HepG2 (cell line): ENCODE measurements around the gene ASL. TPM values are rescaled to one million over a fixed set of nuclear protein-coding genes. Genes with fewer than 3 reads are reported as not detected.

Experiments
- MYC ChIP-seq: sonication (generic); formaldehyde crosslinking; IDR thresholded peaks from 2 replicates; pipeline ENCODE4 v1.9.0; 2021; ENCODE audit warnings: missing genetic modification reagents, borderline replicate concordance
- SIN3A ChIP-seq: IDR thresholded peaks from 2 replicates; pipeline ENCODE4 v1.6.1; 2011; ENCODE audit warnings: low read depth, mild to moderate bottlenecking, control low read depth, low read length, borderline replicate concordance
- SIX1 ChIP-seq: sonication (generic); formaldehyde crosslinking; IDR thresholded peaks from 2 replicates; pipeline ENCODE4 v1.4.0; 2020; ENCODE audit warnings: missing genetic modification reagents, borderline replicate concordance
- ZFX ChIP-seq: sonication (generic); formaldehyde crosslinking; IDR thresholded peaks from 2 replicates; pipeline ENCODE4 v1.4.0; 2020; ENCODE audit warnings: mild to moderate bottlenecking, low read depth, missing genetic modification reagents, moderate library complexity
- ZFYVE20 ChIP-seq: sonication (generic); formaldehyde crosslinking; IDR thresholded peaks from 2 replicates; pipeline ENCODE4 v1.8.0; 2023; ENCODE audit warnings: low read depth, mild to moderate bottlenecking, moderate library complexity, missing genetic modification reagents, borderline replicate concordance
- ZNF607 ChIP-seq: sonication (generic); formaldehyde crosslinking; IDR thresholded peaks from 2 replicates; pipeline ENCODE4 v1.5.1; 2020; ENCODE audit warnings: missing genetic modification reagents, mild to moderate bottlenecking, borderline replicate concordance
- ZNF776 ChIP-seq: sonication (generic); formaldehyde crosslinking; IDR thresholded peaks from 2 replicates; pipeline ENCODE4 v1.4.0; 2020; ENCODE audit warnings: mild to moderate bottlenecking, missing genetic modification reagents
- polyA plus RNA-seq, 8 experiments: library from polyadenylated mRNA; depleted of rRNA in 3 of 8; stranded (reverse) in 7 of 8; unstranded in 1 of 8; fragments of >200 nt; fragmentation: Illumina TruSeq in 4 of 8; extraction: Trizol in 4 of 8; gene quantifications; 2 replicates each; pipeline versions ENCODE4 v1.2.1 to v1.2.3, GENCODE V29; 2011 to 2016; ENCODE audit warnings: low read depth in 4 of 8, missing spikeins in 1 of 8, mixed read lengths in 1 of 8; ENCODE audit not compliant: insufficient read depth in 1 of 8
- total RNA-seq, 5 experiments: library from RNA; depleted of rRNA; stranded (reverse); fragments of >200 nt; fragmentation: Illumina TruSeq; extraction: Trizol; gene quantifications; 2 replicates each; pipeline ENCODE4 v1.2.3, GENCODE V29; 2016; ENCODE audit warnings: low read depth in 1 of 5
- TF ChIP-seq, protein P1 (sequence below): sonication (generic); formaldehyde crosslinking; IDR thresholded peaks from 2 replicates; pipeline ENCODE4 v1.5.0; 2020; ENCODE audit warnings: mild to moderate bottlenecking, missing genetic modification reagents, borderline replicate concordance
- TF ChIP-seq, protein P2 (sequence below): sonication (generic); formaldehyde crosslinking; IDR thresholded peaks from 2 replicates; pipeline ENCODE4; 2020; ENCODE audit warnings: missing genetic modification reagents, mild to moderate bottlenecking, borderline replicate concordance
- TF ChIP-seq, protein P3 (sequence below): sonication (generic); formaldehyde crosslinking; IDR thresholded peaks from 2 replicates; pipeline ENCODE4 v1.4.0; 2020; ENCODE audit warnings: mild to moderate bottlenecking, missing genetic modification reagents
- TF ChIP-seq, protein P4 (sequence below): sonication (generic); formaldehyde crosslinking; IDR thresholded peaks from 2 replicates; pipeline ENCODE4 v1.4.0; 2020; ENCODE audit warnings: missing genetic modification reagents
- TF ChIP-seq, protein P5 (sequence below): sonication (generic); formaldehyde crosslinking; conservative IDR thresholded peaks from 2 replicates; pipeline ENCODE4 v1.4.0; 2020; ENCODE audit warnings: missing genetic modification reagents
- TF ChIP-seq, protein P6 (sequence below): sonication (generic); formaldehyde crosslinking; IDR thresholded peaks from 2 replicates; pipeline ENCODE4 v1.8.1; 2023; ENCODE audit warnings: mild to moderate bottlenecking, moderate library complexity, missing genetic modification reagents
- TF ChIP-seq, protein P7 (sequence below): sonication (generic); formaldehyde crosslinking; IDR thresholded peaks from 2 replicates; pipeline ENCODE4 v1.4.0; 2020; ENCODE audit warnings: missing genetic modification reagents, borderline replicate concordance

Gene ASL
- total and polyA plus RNA-seq, 2 of the 13 experiments (the other 11 are each of a cell fraction or from before 2014, with no cell fraction given) = 71.4 to 96.5 TPM

DNA sequence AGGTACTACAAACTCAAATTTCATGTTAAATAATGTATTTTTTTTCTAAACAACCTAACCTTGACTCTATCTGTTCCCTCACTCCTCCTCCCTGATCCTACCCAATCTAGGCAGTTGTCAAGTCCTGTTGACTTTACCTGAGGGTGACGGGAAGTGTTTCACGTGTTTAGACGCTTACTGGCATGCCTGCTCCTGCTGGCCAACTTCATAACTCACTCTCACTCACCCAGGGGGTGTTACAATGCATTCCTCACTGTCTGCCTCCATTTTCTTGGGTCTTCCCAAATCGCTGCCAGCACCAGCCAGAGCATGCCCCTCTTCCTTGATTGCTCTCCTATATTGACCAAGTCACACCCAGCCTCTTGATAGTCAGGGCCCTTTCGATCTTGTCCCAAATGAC, 67.4 kb downstream of the ASL start (continued):
- TF ChIP-seq, protein P1, sequence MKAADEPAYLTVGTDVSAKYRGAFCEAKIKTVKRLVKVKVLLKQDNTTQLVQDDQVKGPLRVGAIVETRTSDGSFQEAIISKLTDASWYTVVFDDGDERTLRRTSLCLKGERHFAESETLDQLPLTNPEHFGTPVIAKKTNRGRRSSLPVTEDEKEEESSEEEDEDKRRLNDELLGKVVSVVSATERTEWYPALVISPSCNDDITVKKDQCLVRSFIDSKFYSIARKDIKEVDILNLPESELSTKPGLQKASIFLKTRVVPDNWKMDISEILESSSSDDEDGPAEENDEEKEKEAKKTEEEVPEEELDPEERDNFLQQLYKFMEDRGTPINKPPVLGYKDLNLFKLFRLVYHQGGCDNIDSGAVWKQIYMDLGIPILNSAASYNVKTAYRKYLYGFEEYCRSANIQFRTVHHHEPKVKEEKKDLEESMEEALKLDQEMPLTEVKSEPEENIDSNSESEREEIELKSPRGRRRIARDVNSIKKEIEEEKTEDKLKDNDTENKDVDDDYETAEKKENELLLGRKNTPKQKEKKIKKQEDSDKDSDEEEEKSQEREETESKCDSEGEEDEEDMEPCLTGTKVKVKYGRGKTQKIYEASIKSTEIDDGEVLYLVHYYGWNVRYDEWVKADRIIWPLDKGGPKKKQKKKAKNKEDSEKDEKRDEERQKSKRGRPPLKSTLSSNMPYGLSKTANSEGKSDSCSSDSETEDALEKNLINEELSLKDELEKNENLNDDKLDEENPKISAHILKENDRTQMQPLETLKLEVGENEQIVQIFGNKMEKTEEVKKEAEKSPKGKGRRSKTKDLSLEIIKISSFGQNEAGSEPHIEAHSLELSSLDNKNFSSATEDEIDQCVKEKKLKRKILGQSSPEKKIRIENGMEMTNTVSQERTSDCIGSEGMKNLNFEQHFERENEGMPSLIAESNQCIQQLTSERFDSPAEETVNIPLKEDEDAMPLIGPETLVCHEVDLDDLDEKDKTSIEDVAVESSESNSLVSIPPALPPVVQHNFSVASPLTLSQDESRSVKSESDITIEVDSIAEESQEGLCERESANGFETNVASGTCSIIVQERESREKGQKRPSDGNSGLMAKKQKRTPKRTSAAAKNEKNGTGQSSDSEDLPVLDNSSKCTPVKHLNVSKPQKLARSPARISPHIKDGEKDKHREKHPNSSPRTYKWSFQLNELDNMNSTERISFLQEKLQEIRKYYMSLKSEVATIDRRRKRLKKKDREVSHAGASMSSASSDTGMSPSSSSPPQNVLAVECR (CRISPR knock-in tag) = no peak
- TF ChIP-seq ZFYVE20 (CRISPR knock-in tag) (no peak), SIN3A (no peak; the same call in 1 of the 2 replicates), MYC (CRISPR knock-in tag) (no peak), ZNF607 (CRISPR knock-in tag) (no peak), SIX1 (CRISPR knock-in tag) (no peak), ZNF776 (CRISPR knock-in tag) (no peak), ZFX (CRISPR knock-in tag) (no peak)
- TF ChIP-seq, protein P2, sequence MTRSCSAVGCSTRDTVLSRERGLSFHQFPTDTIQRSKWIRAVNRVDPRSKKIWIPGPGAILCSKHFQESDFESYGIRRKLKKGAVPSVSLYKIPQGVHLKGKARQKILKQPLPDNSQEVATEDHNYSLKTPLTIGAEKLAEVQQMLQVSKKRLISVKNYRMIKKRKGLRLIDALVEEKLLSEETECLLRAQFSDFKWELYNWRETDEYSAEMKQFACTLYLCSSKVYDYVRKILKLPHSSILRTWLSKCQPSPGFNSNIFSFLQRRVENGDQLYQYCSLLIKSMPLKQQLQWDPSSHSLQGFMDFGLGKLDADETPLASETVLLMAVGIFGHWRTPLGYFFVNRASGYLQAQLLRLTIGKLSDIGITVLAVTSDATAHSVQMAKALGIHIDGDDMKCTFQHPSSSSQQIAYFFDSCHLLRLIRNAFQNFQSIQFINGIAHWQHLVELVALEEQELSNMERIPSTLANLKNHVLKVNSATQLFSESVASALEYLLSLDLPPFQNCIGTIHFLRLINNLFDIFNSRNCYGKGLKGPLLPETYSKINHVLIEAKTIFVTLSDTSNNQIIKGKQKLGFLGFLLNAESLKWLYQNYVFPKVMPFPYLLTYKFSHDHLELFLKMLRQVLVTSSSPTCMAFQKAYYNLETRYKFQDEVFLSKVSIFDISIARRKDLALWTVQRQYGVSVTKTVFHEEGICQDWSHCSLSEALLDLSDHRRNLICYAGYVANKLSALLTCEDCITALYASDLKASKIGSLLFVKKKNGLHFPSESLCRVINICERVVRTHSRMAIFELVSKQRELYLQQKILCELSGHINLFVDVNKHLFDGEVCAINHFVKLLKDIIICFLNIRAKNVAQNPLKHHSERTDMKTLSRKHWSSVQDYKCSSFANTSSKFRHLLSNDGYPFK = no peak
- TF ChIP-seq, protein P3, sequence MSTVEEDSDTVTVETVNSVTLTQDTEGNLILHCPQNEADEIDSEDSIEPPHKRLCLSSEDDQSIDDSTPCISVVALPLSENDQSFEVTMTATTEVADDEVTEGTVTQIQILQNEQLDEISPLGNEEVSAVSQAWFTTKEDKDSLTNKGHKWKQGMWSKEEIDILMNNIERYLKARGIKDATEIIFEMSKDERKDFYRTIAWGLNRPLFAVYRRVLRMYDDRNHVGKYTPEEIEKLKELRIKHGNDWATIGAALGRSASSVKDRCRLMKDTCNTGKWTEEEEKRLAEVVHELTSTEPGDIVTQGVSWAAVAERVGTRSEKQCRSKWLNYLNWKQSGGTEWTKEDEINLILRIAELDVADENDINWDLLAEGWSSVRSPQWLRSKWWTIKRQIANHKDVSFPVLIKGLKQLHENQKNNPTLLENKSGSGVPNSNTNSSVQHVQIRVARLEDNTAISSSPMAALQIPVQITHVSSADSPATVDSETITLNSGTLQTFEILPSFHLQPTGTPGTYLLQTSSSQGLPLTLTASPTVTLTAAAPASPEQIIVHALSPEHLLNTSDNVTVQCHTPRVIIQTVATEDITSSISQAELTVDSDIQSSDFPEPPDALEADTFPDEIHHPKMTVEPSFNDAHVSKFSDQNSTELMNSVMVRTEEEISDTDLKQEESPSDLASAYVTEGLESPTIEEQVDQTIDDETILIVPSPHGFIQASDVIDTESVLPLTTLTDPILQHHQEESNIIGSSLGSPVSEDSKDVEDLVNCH (CRISPR knock-in tag) = no peak
- TF ChIP-seq, protein P4, sequence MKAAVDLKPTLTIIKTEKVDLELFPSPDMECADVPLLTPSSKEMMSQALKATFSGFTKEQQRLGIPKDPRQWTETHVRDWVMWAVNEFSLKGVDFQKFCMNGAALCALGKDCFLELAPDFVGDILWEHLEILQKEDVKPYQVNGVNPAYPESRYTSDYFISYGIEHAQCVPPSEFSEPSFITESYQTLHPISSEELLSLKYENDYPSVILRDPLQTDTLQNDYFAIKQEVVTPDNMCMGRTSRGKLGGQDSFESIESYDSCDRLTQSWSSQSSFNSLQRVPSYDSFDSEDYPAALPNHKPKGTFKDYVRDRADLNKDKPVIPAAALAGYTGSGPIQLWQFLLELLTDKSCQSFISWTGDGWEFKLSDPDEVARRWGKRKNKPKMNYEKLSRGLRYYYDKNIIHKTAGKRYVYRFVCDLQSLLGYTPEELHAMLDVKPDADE (CRISPR knock-in tag) = no peak
- TF ChIP-seq, protein P5, sequence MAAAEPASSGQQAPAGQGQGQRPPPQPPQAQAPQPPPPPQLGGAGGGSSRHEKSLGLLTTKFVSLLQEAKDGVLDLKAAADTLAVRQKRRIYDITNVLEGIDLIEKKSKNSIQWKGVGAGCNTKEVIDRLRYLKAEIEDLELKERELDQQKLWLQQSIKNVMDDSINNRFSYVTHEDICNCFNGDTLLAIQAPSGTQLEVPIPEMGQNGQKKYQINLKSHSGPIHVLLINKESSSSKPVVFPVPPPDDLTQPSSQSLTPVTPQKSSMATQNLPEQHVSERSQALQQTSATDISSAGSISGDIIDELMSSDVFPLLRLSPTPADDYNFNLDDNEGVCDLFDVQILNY (CRISPR knock-in tag) = no peak
- TF ChIP-seq, protein P6, sequence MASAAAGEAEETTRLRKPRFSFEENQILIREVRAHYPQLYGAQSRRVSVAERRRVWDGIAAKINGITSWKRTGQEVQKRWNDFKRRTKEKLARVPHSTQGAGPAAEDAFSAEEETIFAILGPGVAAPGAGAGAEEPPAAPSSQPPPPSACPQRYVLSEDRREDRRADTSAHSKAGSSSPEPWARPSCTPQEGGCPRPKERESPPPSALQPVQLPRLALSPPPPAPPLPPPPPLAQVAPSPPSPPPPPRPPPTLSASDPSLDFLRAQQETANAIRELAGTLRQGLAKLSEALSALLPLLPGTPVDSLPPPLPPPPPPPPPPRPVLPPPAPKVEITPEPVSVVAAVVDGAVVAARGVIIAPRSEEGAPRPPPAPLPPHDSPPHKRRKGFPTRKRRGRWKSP (CRISPR knock-in tag) = 0 out of 2 replicates have a peak, but pooled peaks have one; percentile 52
- TF ChIP-seq, protein P7, sequence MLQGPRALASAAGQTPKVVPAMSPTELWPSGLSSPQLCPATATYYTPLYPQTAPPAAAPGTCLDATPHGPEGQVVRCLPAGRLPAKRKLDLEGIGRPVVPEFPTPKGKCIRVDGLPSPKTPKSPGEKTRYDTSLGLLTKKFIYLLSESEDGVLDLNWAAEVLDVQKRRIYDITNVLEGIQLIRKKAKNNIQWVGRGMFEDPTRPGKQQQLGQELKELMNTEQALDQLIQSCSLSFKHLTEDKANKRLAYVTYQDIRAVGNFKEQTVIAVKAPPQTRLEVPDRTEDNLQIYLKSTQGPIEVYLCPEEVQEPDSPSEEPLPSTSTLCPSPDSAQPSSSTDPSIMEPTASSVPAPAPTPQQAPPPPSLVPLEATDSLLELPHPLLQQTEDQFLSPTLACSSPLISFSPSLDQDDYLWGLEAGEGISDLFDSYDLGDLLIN = no peak
